HEK293 (cell line): ENCODE data around the gene ABCA2.

Source experiments
- CTCF ChIA-PET: fragments of 350-600 bp; formaldehyde crosslinking; extraction: SDS; loops from one replicate; lab custom pipeline; 2021; ENCODE audit warnings: antibody characterized with exemption; lab: Yijun Ruan, JAX
- POLR2A ChIA-PET: fragments of 300-600 bp; formaldehyde crosslinking; extraction: SDS; loops from one replicate; lab custom pipeline; 2020; ENCODE audit warnings: antibody characterized with exemption, inconsistent platforms; lab: Yijun Ruan, JAX
- H3K27ac ChIP-seq: fragments of 200-500 bp; sonication (Bioruptor generic); 2 replicates; pipeline ENCODE4 v1.5.1; 2014; ENCODE audit warnings: low read depth, low read length, control low read depth, inconsistent platforms; ENCODE audit errors: extremely low read depth
- H3K36me3 ChIP-seq, 2 experiments: fragments of 200-500 bp in 1 of 2; sonication (Bioruptor generic) in 1 of 2; 1 replicate in 1 of 2; 2 replicates in 1 of 2; pipeline ENCODE4 v1.5.1; 2014 to 2017; ENCODE audit warnings: inconsistent platforms in 2 of 2, low read length in 2 of 2; ENCODE audit not compliant: control insufficient read depth in 2 of 2, insufficient read depth in 1 of 2
- H3K4me1 ChIP-seq: fragments of 200-500 bp; sonication (Bioruptor generic); 2 replicates; pipeline ENCODE4 v1.5.1; 2014; ENCODE audit warnings: mild to moderate bottlenecking, low read length, inconsistent platforms; ENCODE audit not compliant: control insufficient read depth, insufficient read depth
- H3K4me3 ChIP-seq: 2 replicates; pipeline ENCODE4 v1.5.1; 2011; ENCODE audit warnings: low read depth, mild to moderate bottlenecking, control low read depth, low read length, moderate library complexity
- H3K9me3 ChIP-seq: fragments of 200-500 bp; sonication (Bioruptor generic); 2 replicates; pipeline ENCODE4 v1.5.1; 2014; ENCODE audit warnings: low read depth, low read length, inconsistent platforms; ENCODE audit not compliant: control insufficient read depth, insufficient read depth
- EGR2 ChIP-seq: fragments of 450-650 bp; formaldehyde crosslinking; IDR thresholded peaks from 2 replicates; pipeline ENCODE4 v1.5.1; 2016; ENCODE audit warnings: low read depth, missing biosample characterization, missing genetic modification characterization
- FEZF1 ChIP-seq: fragments of 450-650 bp; formaldehyde crosslinking; IDR thresholded peaks from 2 replicates; pipeline ENCODE4 v1.5.1; 2016; ENCODE audit warnings: missing biosample characterization, missing genetic modification characterization
- IKZF3 ChIP-seq: fragments of 450-650 bp; IDR thresholded peaks from 2 replicates; pipeline ENCODE4 v1.5.0; 2018; ENCODE audit warnings: missing biosample characterization, mild to moderate bottlenecking, missing genetic modification characterization, moderate library complexity
- RBAK ChIP-seq: fragments of 450-650 bp; formaldehyde crosslinking; IDR thresholded peaks from 2 replicates; pipeline ENCODE4 v1.5.1; 2016; ENCODE audit warnings: missing biosample characterization, missing genetic modification characterization
- REST ChIP-seq: fragments of 450-650 bp; formaldehyde crosslinking; IDR thresholded peaks from 2 replicates; pipeline ENCODE4 v1.5.1; 2016; ENCODE audit warnings: missing biosample characterization, missing genetic modification characterization
- SP7 ChIP-seq: fragments of 450-650 bp; formaldehyde crosslinking; IDR thresholded peaks from 2 replicates; pipeline ENCODE4 v1.5.1; 2016; ENCODE audit warnings: missing biosample characterization, missing genetic modification characterization
- ZBTB48 ChIP-seq: fragments of 450-650 bp; formaldehyde crosslinking; IDR thresholded peaks from 2 replicates; pipeline ENCODE4 v1.5.1; 2016; ENCODE audit warnings: missing biosample characterization, missing genetic modification characterization
- ZFHX2 ChIP-seq: fragments of 450-650 bp; formaldehyde crosslinking; conservative IDR thresholded peaks from 2 replicates; pipeline ENCODE4 v1.5.1; 2016; ENCODE audit warnings: missing biosample characterization, missing genetic modification characterization
- ZIC2 ChIP-seq: fragments of 450-650 bp; formaldehyde crosslinking; IDR thresholded peaks from 2 replicates; pipeline ENCODE4 v1.5.1; 2016; ENCODE audit warnings: missing biosample characterization, missing genetic modification characterization
- ZNF148 ChIP-seq: fragments of 450-650 bp; formaldehyde crosslinking; IDR thresholded peaks from 2 replicates; pipeline ENCODE4 v1.5.0; 2017; ENCODE audit warnings: missing biosample characterization, missing genetic modification characterization, borderline replicate concordance
- ZNF16 ChIP-seq: fragments of 450-650 bp; formaldehyde crosslinking; IDR thresholded peaks from 2 replicates; pipeline ENCODE4 v1.5.1; 2016; ENCODE audit warnings: low read depth, missing biosample characterization, missing genetic modification characterization
- ZNF169 ChIP-seq: fragments of 450-650 bp; formaldehyde crosslinking; IDR thresholded peaks from 2 replicates; pipeline ENCODE4 v1.5.1; 2016; ENCODE audit warnings: missing biosample characterization, missing genetic modification characterization
- ZNF214 ChIP-seq: fragments of 450-650 bp; formaldehyde crosslinking; IDR thresholded peaks from 2 replicates; pipeline ENCODE4 v1.5.1; 2017; ENCODE audit warnings: missing biosample characterization, mild to moderate bottlenecking, missing genetic modification characterization, borderline replicate concordance
- ZNF266 ChIP-seq: fragments of 450-650 bp; formaldehyde crosslinking; IDR thresholded peaks from 2 replicates; pipeline ENCODE4 v1.5.1; 2016; ENCODE audit warnings: missing biosample characterization, missing genetic modification characterization, low read depth
- ZNF580 ChIP-seq: fragments of 450-650 bp; formaldehyde crosslinking; IDR thresholded peaks from 2 replicates; pipeline ENCODE4 v1.5.1; 2016; ENCODE audit warnings: missing biosample characterization, missing genetic modification characterization
- ZNF596 ChIP-seq: fragments of 450-650 bp; IDR thresholded peaks from 2 replicates; pipeline ENCODE4 v1.5.0; 2018; ENCODE audit warnings: missing biosample characterization, mild to moderate bottlenecking, missing genetic modification characterization, moderate library complexity
- ZSCAN23 ChIP-seq: fragments of 450-650 bp; formaldehyde crosslinking; IDR thresholded peaks from 2 replicates; pipeline ENCODE4 v1.5.1; 2016; ENCODE audit warnings: missing biosample characterization, missing genetic modification characterization
- ZSCAN4 ChIP-seq: fragments of 450-650 bp; formaldehyde crosslinking; IDR thresholded peaks from 2 replicates; pipeline ENCODE4 v1.5.1; 2017; ENCODE audit warnings: missing biosample characterization, missing genetic modification characterization
- TF ChIP-seq, protein P1 (sequence below): fragments of 450-650 bp; formaldehyde crosslinking; IDR thresholded peaks from 2 replicates; pipeline ENCODE4 v1.5.1; 2016; ENCODE audit warnings: missing biosample characterization, missing genetic modification characterization, low read depth
- TF ChIP-seq, protein P2 (sequence below): fragments of 450-650 bp; formaldehyde crosslinking; conservative IDR thresholded peaks from 2 replicates; pipeline ENCODE4 v1.5.1; 2016; ENCODE audit warnings: low read depth, missing biosample characterization, missing genetic modification characterization

The ABCA2 gene

DNA sequence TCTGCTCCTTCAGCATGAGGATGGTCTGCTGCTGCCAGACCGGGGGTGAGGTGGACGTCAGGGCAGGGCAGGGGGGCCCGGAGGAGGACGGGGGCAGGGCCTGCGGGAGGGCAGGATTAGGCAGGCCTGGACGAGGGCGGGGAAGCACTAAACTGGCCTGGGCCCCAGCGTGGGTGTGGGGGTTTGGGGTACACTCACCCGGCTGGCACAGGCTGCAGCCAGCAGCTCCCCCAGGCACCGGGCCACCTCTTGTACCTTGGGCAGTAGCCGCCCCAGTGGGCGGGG lies 36.8 kb upstream of the ABCA2 start:
- H3K27ac ChIP-seq: no peak overlapping the region
- POLR2A ChIA-PET: interaction anchor here (9.1 kb wide), 1 partner anchor 19 kb away, joined by 137 read pairs; the partner anchor contains the start of gene MAN1B1
- peaks cover 0 to 17% of the 10 kb centered on the region in 2 experiments; a peak in 1 of 3 replicates for H3K36me3 ChIP-seq
- CTCF ChIA-PET: interaction anchor here (0.6 to 11.3 kb wide), 16 partner anchors 8 to 335 kb away, joined by 3 to 237 read pairs (median 12); partner anchors contain the start of genes ABCA2, ENTPD2, MAN1B1 and NPDC1
- TF ChIP-seq EGR2 (tag by site-specific recombination) (0 out of 2 replicates have a peak, but pooled peaks have one; percentile 56), ZIC2 (tag by site-specific recombination) (no peak), ZFHX2 (tag by site-specific recombination) (peak; percentile 52; the same call in 1 of the 2 replicates), REST (tag by site-specific recombination) (no peak)
- TF ChIP-seq, all 188 proteins: peak for 2
- no peak overlapping the region for H3K4me3 ChIP-seq
- H3K4me1 ChIP-seq: peaks cover 6% of the 10 kb centered on the region; the same call in 1 of the 2 replicates
- H3K9me3 ChIP-seq: no peaks in the 10 kb centered on the region

- no peak overlapping the region for H3K27ac ChIP-seq
- POLR2A ChIA-PET: interaction anchor here (0.6 to 1.5 kb wide), 9 partner anchors 12 to 264 kb away, joined by 3 to 9 read pairs (median 4); partner anchors contain the start of genes MAN1B1, NPDC1, TUBB4B and UAP1L1
- CTCF ChIA-PET: interaction anchor here (0.6 to 11.3 kb wide), 27 partner anchors 8 to 339 kb away, joined by 3 to 237 read pairs (median 4); partner anchors contain the start of genes ABCA2, ENTPD2, MAN1B1 and NPDC1
- peaks cover 0 to 17% of the 10 kb centered on the region in 2 experiments; a peak in 1 of 3 replicates for H3K36me3 ChIP-seq
- H3K4me1 ChIP-seq: peaks cover 3% of the 10 kb centered on the region; the same call in 1 of the 2 replicates
- H3K4me3 ChIP-seq: no peak overlapping the region
- no peaks in the 10 kb centered on the region for H3K9me3 ChIP-seq
- TF ChIP-seq RBAK (tag by site-specific recombination): no peak
- TF ChIP-seq ZBTB48 (tag by site-specific recombination): peak; percentile 64
- no peak for TF ChIP-seq FEZF1 (tag by site-specific recombination)
- no peak for TF ChIP-seq SP7 (tag by site-specific recombination)
- no peak for TF ChIP-seq ZNF266 (tag by site-specific recombination)
- TF ChIP-seq ZNF16 (tag by site-specific recombination): no peak
- TF ChIP-seq, protein P1, sequence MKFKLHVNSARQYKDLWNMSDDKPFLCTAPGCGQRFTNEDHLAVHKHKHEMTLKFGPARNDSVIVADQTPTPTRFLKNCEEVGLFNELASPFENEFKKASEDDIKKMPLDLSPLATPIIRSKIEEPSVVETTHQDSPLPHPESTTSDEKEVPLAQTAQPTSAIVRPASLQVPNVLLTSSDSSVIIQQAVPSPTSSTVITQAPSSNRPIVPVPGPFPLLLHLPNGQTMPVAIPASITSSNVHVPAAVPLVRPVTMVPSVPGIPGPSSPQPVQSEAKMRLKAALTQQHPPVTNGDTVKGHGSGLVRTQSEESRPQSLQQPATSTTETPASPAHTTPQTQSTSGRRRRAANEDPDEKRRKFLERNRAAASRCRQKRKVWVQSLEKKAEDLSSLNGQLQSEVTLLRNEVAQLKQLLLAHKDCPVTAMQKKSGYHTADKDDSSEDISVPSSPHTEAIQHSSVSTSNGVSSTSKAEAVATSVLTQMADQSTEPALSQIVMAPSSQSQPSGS (tag by site-specific recombination): no peak
- TF ChIP-seq ZSCAN23 (tag by site-specific recombination): no peak
- TF ChIP-seq, protein P2, sequence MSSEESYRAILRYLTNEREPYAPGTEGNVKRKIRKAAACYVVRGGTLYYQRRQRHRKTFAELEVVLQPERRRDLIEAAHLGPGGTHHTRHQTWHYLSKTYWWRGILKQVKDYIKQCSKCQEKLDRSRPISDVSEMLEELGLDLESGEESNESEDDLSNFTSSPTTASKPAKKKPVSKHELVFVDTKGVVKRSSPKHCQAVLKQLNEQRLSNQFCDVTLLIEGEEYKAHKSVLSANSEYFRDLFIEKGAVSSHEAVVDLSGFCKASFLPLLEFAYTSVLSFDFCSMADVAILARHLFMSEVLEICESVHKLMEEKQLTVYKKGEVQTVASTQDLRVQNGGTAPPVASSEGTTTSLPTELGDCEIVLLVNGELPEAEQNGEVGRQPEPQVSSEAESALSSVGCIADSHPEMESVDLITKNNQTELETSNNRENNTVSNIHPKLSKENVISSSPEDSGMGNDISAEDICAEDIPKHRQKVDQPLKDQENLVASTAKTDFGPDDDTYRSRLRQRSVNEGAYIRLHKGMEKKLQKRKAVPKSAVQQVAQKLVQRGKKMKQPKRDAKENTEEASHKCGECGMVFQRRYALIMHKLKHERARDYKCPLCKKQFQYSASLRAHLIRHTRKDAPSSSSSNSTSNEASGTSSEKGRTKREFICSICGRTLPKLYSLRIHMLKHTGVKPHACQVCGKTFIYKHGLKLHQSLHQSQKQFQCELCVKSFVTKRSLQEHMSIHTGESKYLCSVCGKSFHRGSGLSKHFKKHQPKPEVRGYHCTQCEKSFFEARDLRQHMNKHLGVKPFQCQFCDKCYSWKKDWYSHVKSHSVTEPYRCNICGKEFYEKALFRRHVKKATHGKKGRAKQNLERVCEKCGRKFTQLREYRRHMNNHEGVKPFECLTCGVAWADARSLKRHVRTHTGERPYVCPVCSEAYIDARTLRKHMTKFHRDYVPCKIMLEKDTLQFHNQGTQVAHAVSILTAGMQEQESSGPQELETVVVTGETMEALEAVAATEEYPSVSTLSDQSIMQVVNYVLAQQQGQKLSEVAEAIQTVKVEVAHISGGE (tag by site-specific recombination): no peak
- no peak for TF ChIP-seq ZNF169 (tag by site-specific recombination)
- no peak for TF ChIP-seq ZNF214 (tag by site-specific recombination)
- TF ChIP-seq ZNF580 (tag by site-specific recombination): no peak
- TF ChIP-seq IKZF3 (tag by site-specific recombination): peak; percentile 45; the same call in 1 of the 2 replicates
- no peak for TF ChIP-seq ZNF148 (tag by site-specific recombination)
- TF ChIP-seq ZSCAN4: no peak
- no peak for TF ChIP-seq ZNF596 (tag by site-specific recombination)
Observed at GRCh38 chr9:137064027-137064879, 36.2 kb upstream of the ABCA2 start.
